Measurements from ENCODE around the gene TSEN54. TPM values are rescaled to one million over a fixed set of nuclear protein-coding genes. Genes with fewer than 3 reads are reported as not detected.

The TSEN54 gene
- total RNA-seq, 1 experiment from 2014 or later = 87.3 TPM

- no peak overlapping the region for H3K4me2 ChIP-seq (ENCODE audit: low read length)
- BruUV-seq (replicated peaks) = no TSS peak
- H3K27me3 ChIP-seq (ENCODE audit: insufficient read depth, low read length) = no peaks in the 10 kb centered on the region
- ChIA-PET RAD21 (ENCODE audit: low non-redundant PET in 1 of 2, low total read pairs in 2 of 2, uncharacterized antibody in 2 of 2, unreplicated experiment in 2 of 2) (no interaction called here), POLR2A (interaction anchor here (0.6 to 0.8 kb wide), 3 partner anchors 8 to 418 kb away, joined by 3 to 4 read pairs (median 3); a partner anchor contains a TSS), CTCF (interaction anchor here (0.6 to 1.5 kb wide), 7 partner anchors 13 to 181 kb away, joined by 3 to 7 read pairs (median 3); partner anchors contain the start of genes SMIM5 and TSEN54)
- no peaks in the 10 kb centered on the region for H3K9me3 ChIP-seq (ENCODE audit: control insufficient read depth in 1 of 2, insufficient read depth in 1 of 2, low read depth in 1 of 2, low read length in 2 of 2)
- H3K4me3 ChIP-seq (replicated peaks in 1 of 2; ENCODE audit: low read depth in 1 of 2, low read length in 2 of 2) = no peak overlapping the region
- intact Hi-C loops (cut with micrococcal nuclease) = no loop called here
- H3K79me2 ChIP-seq (ENCODE audit: insufficient read depth, low read length) = no peaks in the 10 kb centered on the region
- H4K20me1 ChIP-seq (ENCODE audit: insufficient read depth) = no peaks in the 10 kb centered on the region
- DNase-seq (ENCODE audit: low read depth, low spot score) (no peak), ATAC-seq (no peak)
- no peak overlapping the region for H2AFZ ChIP-seq (ENCODE audit: low read depth, low read length, poor library complexity, severe bottlenecking)
- H3K4me1 ChIP-seq (ENCODE audit: control insufficient read depth in 1 of 2, insufficient read depth in 2 of 2, low read length in 2 of 2) = peaks cover 0 to 3% of the 10 kb centered on the region in 2 experiments; a peak in 1 of 4 replicates
- no peak overlapping the region for H3K9ac ChIP-seq (ENCODE audit: low read length)
- H3K9me2 ChIP-seq (ENCODE audit: insufficient read depth) = no peaks in the 10 kb centered on the region
- peaks cover 19 to 27% of the 10 kb centered on the region in 2 experiments; a peak in 3 of 4 replicates for H3K36me3 ChIP-seq (ENCODE audit: control insufficient read depth in 1 of 2, insufficient read depth in 2 of 2, low read length in 2 of 2)
- TF ChIP-seq CEBPB (IDR thresholded peaks at IDR 0.05; ENCODE audit: low read depth) (no peak), ZNF274 (IDR thresholded peaks at IDR 0.05; ENCODE audit: low read depth, low read length) (no peak), CTCF (IDR thresholded peaks at IDR 0.05 in 2 of 3, conservative IDR thresholded peaks at IDR 0.05 in 1 of 3; ENCODE audit: borderline replicate concordance in 1 of 3, insufficient read depth in 1 of 3, low read depth in 2 of 3, low read length in 2 of 3) (no peak), CBX3 (IDR thresholded peaks at IDR 0.05; ENCODE audit: low read depth) (no peak), TCF7L2 (IDR thresholded peaks at IDR 0.05; ENCODE audit: borderline replicate concordance, extremely low read depth, insufficient read depth, insufficient read length) (no peak), FOSL1 (IDR thresholded peaks at IDR 0.05; ENCODE audit: low read depth) (no peak), ZBTB33 (IDR thresholded peaks at IDR 0.05; ENCODE audit: extremely low read depth, insufficient replicate concordance, low read length) (no peak), POLR2AphosphoS5 (IDR thresholded peaks at IDR 0.05; ENCODE audit: low read depth, low read length) (no peak), RAD21 (IDR thresholded peaks at IDR 0.05; ENCODE audit: low read depth) (no peak), EZH2 (IDR thresholded peaks at IDR 0.05) (no peak), YY1 (IDR thresholded peaks at IDR 0.05; ENCODE audit: extremely low read depth, insufficient replicate concordance, low read depth, low read length) (no peak), ELF1 (IDR thresholded peaks at IDR 0.05; ENCODE audit: borderline replicate concordance, low read depth) (no peak), SP1 (IDR thresholded peaks at IDR 0.05; ENCODE audit: low read depth) (no peak), SRF (IDR thresholded peaks at IDR 0.05; ENCODE audit: low read depth) (no peak), ATF3 (IDR thresholded peaks at IDR 0.05) (no peak)
- TF ChIP-seq, protein P1, sequence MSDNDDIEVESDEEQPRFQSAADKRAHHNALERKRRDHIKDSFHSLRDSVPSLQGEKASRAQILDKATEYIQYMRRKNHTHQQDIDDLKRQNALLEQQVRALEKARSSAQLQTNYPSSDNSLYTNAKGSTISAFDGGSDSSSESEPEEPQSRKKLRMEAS (IDR thresholded peaks at IDR 0.05) = no peak
- no peak overlapping the region for H3K27ac ChIP-seq (ENCODE audit: low read depth, low read length)
These were observed 12.9 kb upstream of the TSEN54 start for GRCh38 chr17:75503337-75503950.
